Lower leg skin (tissue), 4 donors: ENCODE measurements around the gene ZNF474. TPM values are rescaled to one million over a fixed set of nuclear protein-coding genes. Genes with fewer than 3 reads are reported as not detected.

Experiments used
- DNase-seq, 2 donors: peaks; one replicate each; pipeline ENCODE4 v3.0.0-alpha.2; 2019; ENCODE audit warnings: low spot score in 2 of 2
- H3K4me3 ChIP-seq: fragments of 200-600 bp; sonication (generic); 2 replicates; pipeline ENCODE4 v1.5.1; 2017; ENCODE audit warnings: mild to moderate bottlenecking, low read depth; ENCODE audit not compliant: poor library complexity, severe bottlenecking
- CTCF ChIP-seq, 3 donors: fragments of 450-650 bp; IDR thresholded peaks; one replicate each; pipeline ENCODE4 v1.5.1; 2016; ENCODE audit warnings: antibody characterized with exemption in 3 of 3, mild to moderate bottlenecking in 3 of 3, moderate library complexity in 2 of 3
- POLR2A ChIP-seq, 2 donors: fragments of 450-650 bp; IDR thresholded peaks; one replicate each; pipeline ENCODE4 v1.6.1; 2016 to 2017; ENCODE audit warnings: antibody characterized with exemption in 2 of 2, mild to moderate bottlenecking in 1 of 2, moderate library complexity in 1 of 2
- WGBS, 2 donors: methylation state at CpG; one replicate each; pipeline ENCODE4 v1.1.5; 2018; 5-methylcytosine and 5-hydroxymethylcytosine counted together
- intact Hi-C: fragments of 100-400 bp; cut with DNase I; formaldehyde crosslinking; loops from one replicate; pipeline ENCODE4 v1.15.0; 2023; ENCODE audit warnings: low total_unique reads
- total RNA-seq, 4 donors: library from RNA; depleted of rRNA; stranded (reverse); fragments of >200 nt; gene quantifications; one replicate each; pipeline ENCODE4 v1.1.0, GENCODE V29; 2016

The ZNF474 gene
- total RNA-seq, 4 donors from 2014 or later = 0.15 to 0.91 (median 0.68) TPM; not detected in 1

GRCh38 chr5:122140900-122141299 is 11.6 kb downstream of the ZNF474 start:
- no peak overlapping the region for H3K4me3 ChIP-seq
- DNase-seq = no peak
- TF ChIP-seq CTCF (IDR thresholded peaks at IDR 0.05) (no peak), POLR2A (IDR thresholded peaks at IDR 0.05) (no peak)
- 87 to 92% methylated on average over 3 of the region's 3 CpGs for WGBS, 2 donors
- intact Hi-C loops = no loop called here

- TF ChIP-seq POLR2A (IDR thresholded peaks at IDR 0.05) (no peak), CTCF (IDR thresholded peaks at IDR 0.05) (no peak)
- WGBS, 2 donors = 95 to 96% methylated on average over 1 of the region's 1 CpG
- H3K4me3 ChIP-seq = no peak overlapping the region
- no peak for DNase-seq
- intact Hi-C loops = no loop called here
Observed at GRCh38 chr5:122141751-122142150, 12.4 kb downstream of the ZNF474 start.

- WGBS, 2 donors = 81% methylated on average over 6 of the region's 6 CpGs
- no peak for DNase-seq
- intact Hi-C loops = no loop called here
- no peak overlapping the region for H3K4me3 ChIP-seq
- TF ChIP-seq CTCF (IDR thresholded peaks at IDR 0.05) = no peak
- no peak for TF ChIP-seq POLR2A (IDR thresholded peaks at IDR 0.05)
Observed at GRCh38 chr5:122142480-122143164, 13.3 kb downstream of the ZNF474 start.

- TF ChIP-seq CTCF (IDR thresholded peaks at IDR 0.05) (no peak), POLR2A (IDR thresholded peaks at IDR 0.05) (no peak)
- no peak for DNase-seq
- WGBS, 2 donors = 67 to 74% methylated on average over 1 of the region's 1 CpG
- intact Hi-C loops = no loop called here
- no peak overlapping the region for H3K4me3 ChIP-seq
Observed at GRCh38 chr5:122144236-122144635, 14.9 kb downstream of the ZNF474 start.

- TF ChIP-seq POLR2A (IDR thresholded peaks at IDR 0.05) (no peak), CTCF (IDR thresholded peaks at IDR 0.05) (no peak)
- no peak overlapping the region for H3K4me3 ChIP-seq
- no peak for DNase-seq
- WGBS, 2 donors = 79 to 91% methylated on average over 1 of the region's 1 CpG
- intact Hi-C loops = no loop called here
Observed at GRCh38 chr5:122145906-122146305, 16.6 kb downstream of the ZNF474 start.
